GM23248 (cell line): Measurements from ENCODE around the gene ZNF83.

Experiments
- EZH2 ChIP-seq: fragments of 200-600 bp; sonication (generic); IDR thresholded peaks from 2 replicates; pipeline ENCODE4 v1.6.1; 2018; ENCODE audit warnings: antibody characterized with exemption, mild to moderate bottlenecking; ENCODE audit not compliant: insufficient read depth, poor library complexity, severe bottlenecking
- EZH2phosphoT487 ChIP-seq: fragments of 200-600 bp; sonication (generic); IDR thresholded peaks from 2 replicates; pipeline ENCODE4 v1.6.1; 2018; ENCODE audit warnings: antibody characterized with exemption, moderate library complexity, mild to moderate bottlenecking, low read depth; ENCODE audit not compliant: insufficient read depth

GRCh38 chr19:52622261-52622660, 15.9 kb downstream of the ZNF83 start:
- no peak for TF ChIP-seq EZH2
- no peak for TF ChIP-seq EZH2phosphoT487
